ENCODE data around the gene C4orf36.

C4orf36 gene

GRCh38 chr4:86924811-86925210 is 32.6 kb upstream of the C4orf36 start:
- no peak for DNase-seq (ENCODE audit: low spot score in 2 of 2)
- peaks cover 14% of the 10 kb centered on the region for H3K4me1 Mint-ChIP-seq
- no peak overlapping the region for H3K4me3 Mint-ChIP-seq
- ATAC-seq = no peak
- no peaks in the 10 kb centered on the region for H3K36me3 Mint-ChIP-seq
- H3K9me3 Mint-ChIP-seq = no peaks in the 10 kb centered on the region
- H3K27ac Mint-ChIP-seq = no peak overlapping the region

GRCh38 chr4:86921608-86922252 is 29.5 kb upstream of the C4orf36 start:
- ATAC-seq (no peak), DNase-seq (ENCODE audit: low spot score in 2 of 2) (no peak)
- no peaks in the 10 kb centered on the region for H3K9me3 Mint-ChIP-seq
- no peak overlapping the region for H3K4me3 Mint-ChIP-seq
- no peaks in the 10 kb centered on the region for H3K4me1 Mint-ChIP-seq
- no peaks in the 10 kb centered on the region for H3K36me3 Mint-ChIP-seq
- no peak overlapping the region for H3K27ac Mint-ChIP-seq

GRCh38 chr4:86919561-86920223 is 27.5 kb upstream of the C4orf36 start:
- H3K27ac Mint-ChIP-seq = no peak overlapping the region
- no peak overlapping the region for H3K4me3 Mint-ChIP-seq
- no peaks in the 10 kb centered on the region for H3K4me1 Mint-ChIP-seq

GRCh38 chr4:86918539-86919072 is 26.4 kb upstream of the C4orf36 start:
- ATAC-seq (no peak), DNase-seq (ENCODE audit: low spot score in 2 of 2) (no peak)
- H3K27ac Mint-ChIP-seq = no peak overlapping the region
- no peaks in the 10 kb centered on the region for H3K4me1 Mint-ChIP-seq
- H3K4me3 Mint-ChIP-seq = no peak overlapping the region
- no peaks in the 10 kb centered on the region for H3K9me3 Mint-ChIP-seq
- no peaks in the 10 kb centered on the region for H3K36me3 Mint-ChIP-seq

More at GRCh38 chr4:86919561-86920223, 27.5 kb upstream of the C4orf36 start:
- no peaks in the 10 kb centered on the region for H3K9me3 Mint-ChIP-seq
- H3K36me3 Mint-ChIP-seq = no peaks in the 10 kb centered on the region
- ATAC-seq (no peak), DNase-seq (ENCODE audit: low spot score in 2 of 2) (no peak)

- Mint-ChIP-seq H3K27ac (peak overlapping the region; percentile 46), H3K4me1 (no peaks in the 10 kb centered on the region), H3K4me3 (no peak overlapping the region), H3K9me3 (no peaks in the 10 kb centered on the region), H3K36me3 (no peaks in the 10 kb centered on the region)
- no peak for DNase-seq (ENCODE audit: low spot score in 2 of 2)
- no peak for ATAC-seq
Measured at GRCh38 chr4:86917212-86918039, 25.2 kb upstream of the C4orf36 start.

- Mint-ChIP-seq H3K4me1 (no peaks in the 10 kb centered on the region), H3K4me3 (no peak overlapping the region), H3K27ac (no peak overlapping the region), H3K36me3 (no peaks in the 10 kb centered on the region), H3K9me3 (no peaks in the 10 kb centered on the region)
- ATAC-seq (no peak), DNase-seq (ENCODE audit: low spot score in 2 of 2) (no peak)
Measured at GRCh38 chr4:86916392-86916791, 24.2 kb upstream of the C4orf36 start.

- no peak for ATAC-seq
- no peaks in the 10 kb centered on the region for H3K9me3 Mint-ChIP-seq
- H3K4me3 Mint-ChIP-seq = no peak overlapping the region
- no peaks in the 10 kb centered on the region for H3K4me1 Mint-ChIP-seq
- H3K36me3 Mint-ChIP-seq = no peaks in the 10 kb centered on the region
- DNase-seq (ENCODE audit: low spot score in 2 of 2) = no peak
- H3K27ac Mint-ChIP-seq = no peak overlapping the region
Measured at GRCh38 chr4:86910820-86911684, 18.8 kb upstream of the C4orf36 start.

- no peak for DNase-seq (ENCODE audit: low spot score in 2 of 2)
- Mint-ChIP-seq H3K36me3 (no peaks in the 10 kb centered on the region), H3K9me3 (no peaks in the 10 kb centered on the region), H3K4me1 (no peaks in the 10 kb centered on the region), H3K27ac (no peak overlapping the region), H3K4me3 (no peak overlapping the region)
- no peak for ATAC-seq
Measured at GRCh38 chr4:86910369-86910768, 18.1 kb upstream of the C4orf36 start.

GRCh38 chr4:86909546-86910295 is 17.5 kb upstream of the C4orf36 start:
- DNase-seq (ENCODE audit: low spot score in 2 of 2) = no peak
- ATAC-seq = no peak
- Mint-ChIP-seq H3K27ac (no peak overlapping the region), H3K4me1 (no peaks in the 10 kb centered on the region), H3K36me3 (no peaks in the 10 kb centered on the region), H3K4me3 (no peak overlapping the region), H3K9me3 (no peaks in the 10 kb centered on the region)

GRCh38 chr4:86908251-86908657 is 16.0 kb upstream of the C4orf36 start:
- DNase-seq (ENCODE audit: low spot score in 2 of 2) = no peak
- Mint-ChIP-seq H3K27ac (peak overlapping the region; percentile 7), H3K4me1 (no peaks in the 10 kb centered on the region), H3K9me3 (no peaks in the 10 kb centered on the region), H3K36me3 (no peaks in the 10 kb centered on the region), H3K4me3 (no peak overlapping the region)
- no peak for ATAC-seq

- Mint-ChIP-seq H3K4me3 (no peak overlapping the region), H3K4me1 (no peaks in the 10 kb centered on the region), H3K36me3 (no peaks in the 10 kb centered on the region), H3K9me3 (no peaks in the 10 kb centered on the region), H3K27ac (no peak overlapping the region)
- ATAC-seq (no peak), DNase-seq (ENCODE audit: low spot score in 2 of 2) (no peak)
Measured at GRCh38 chr4:86901864-86902263, 9.6 kb upstream of the C4orf36 start.

GRCh38 chr4:86898562-86898961 is 6.3 kb upstream of the C4orf36 start:
- DNase-seq (ENCODE audit: low spot score in 2 of 2) = no peak
- ATAC-seq = no peak
- Mint-ChIP-seq H3K4me1 (no peaks in the 10 kb centered on the region), H3K27ac (no peak overlapping the region), H3K36me3 (no peaks in the 10 kb centered on the region), H3K9me3 (no peaks in the 10 kb centered on the region), H3K4me3 (no peak overlapping the region)

GRCh38 chr4:86896596-86896995 is 4.4 kb upstream of the C4orf36 start:
- no peak for DNase-seq (ENCODE audit: low spot score in 2 of 2)
- no peaks in the 10 kb centered on the region for H3K9me3 Mint-ChIP-seq
- H3K4me3 Mint-ChIP-seq = no peak overlapping the region
- no peaks in the 10 kb centered on the region for H3K36me3 Mint-ChIP-seq
- ATAC-seq = no peak
- no peaks in the 10 kb centered on the region for H3K4me1 Mint-ChIP-seq
- no peak overlapping the region for H3K27ac Mint-ChIP-seq

- H3K4me1 Mint-ChIP-seq = no peaks in the 10 kb centered on the region
- peak; percentile 63 for ATAC-seq
- no peak overlapping the region for H3K27ac Mint-ChIP-seq
- no peak for DNase-seq (ENCODE audit: low spot score in 2 of 2)
- H3K4me3 Mint-ChIP-seq = no peak overlapping the region
- no peaks in the 10 kb centered on the region for H3K36me3 Mint-ChIP-seq
- H3K9me3 Mint-ChIP-seq = no peaks in the 10 kb centered on the region
Measured at GRCh38 chr4:86895692-86896488, 3.7 kb upstream of the C4orf36 start.

Data from stimulated activated effector memory CD8-positive, alpha-beta T cell treated with anti-CD3 and anti-CD28 coated beads, Interleukin-12 subunit alpha, Interleukin-12 subunit beta, amount 100 ng/mL, for 72 hours (primary cell).